Activated gamma-delta T cell treated with Interleukin-2 at 50 U/mL for 16 hours (primary cell): ENCODE measurements around the gene EGR2.
A peak's percentile ranks its signal among the peaks of the same experiment; 100 is the strongest.
"Not testable (repeated sequence)": the region's sequence is repeated elsewhere in the genome, so short reads cannot be mapped to it uniquely, and the experiment has no call there.

ENCODE experiments used
- DNase-seq: peaks from one replicate; pipeline ENCODE4 v3.0.0-alpha.2; 2020

The EGR2 gene

GRCh38 chr10:62792261-62792660 lies 23.9 kb downstream of the EGR2 start:
- no peak for DNase-seq

- no peak for DNase-seq
These were observed 25.6 kb downstream of the EGR2 start for GRCh38 chr10:62790571-62790970.

- DNase-seq, result no peak
These were observed 26.1 kb downstream of the EGR2 start for GRCh38 chr10:62790019-62790555.

GRCh38 chr10:62788861-62789467 lies 27.2 kb downstream of the EGR2 start:
- no peak for DNase-seq

- not testable (repeated sequence) for DNase-seq
These were observed 27.9 kb downstream of the EGR2 start for GRCh38 chr10:62788285-62788684.

- DNase-seq, result not testable (repeated sequence)
These were observed 31.6 kb downstream of the EGR2 start for GRCh38 chr10:62784537-62784936.

GRCh38 chr10:62779487-62780248 lies 36.5 kb downstream of the EGR2 start:
- DNase-seq, result peak; percentile 86

- no peak for DNase-seq
These were observed 38.0 kb downstream of the EGR2 start for GRCh38 chr10:62778125-62778524.

- no peak for DNase-seq
These were observed 43.8 kb downstream of the EGR2 start for GRCh38 chr10:62772186-62772974.

- DNase-seq, result no peak
These were observed 46.5 kb downstream of the EGR2 start for GRCh38 chr10:62769574-62770242.

- no peak for DNase-seq
These were observed 49.8 kb downstream of the EGR2 start for GRCh38 chr10:62766386-62766785.

- DNase-seq, result no peak
These were observed 50.4 kb downstream of the EGR2 start for GRCh38 chr10:62765726-62766125.

- DNase-seq, result no peak
These were observed 52.2 kb downstream of the EGR2 start for GRCh38 chr10:62764011-62764410.

- no peak for DNase-seq
These were observed 53.0 kb downstream of the EGR2 start for GRCh38 chr10:62763155-62763554.
